Measurements from ENCODE around the gene VTI1A. TPM values are rescaled to one million over a fixed set of nuclear protein-coding genes. Genes with fewer than 3 reads are reported as not detected.
A peak's percentile ranks its signal among the peaks of the same experiment; 100 is the strongest.
"Not testable (repeated sequence)": the region's sequence is repeated elsewhere in the genome, so short reads cannot be mapped to it uniquely, and the experiment has no call there.

VTI1A gene
- total and polyA plus RNA-seq, 9 of the 15 experiments (the other 6 are each of a cell fraction or from before 2014, with no cell fraction given) = 9.3 to 21.4 (median 16.0) TPM

DNA sequence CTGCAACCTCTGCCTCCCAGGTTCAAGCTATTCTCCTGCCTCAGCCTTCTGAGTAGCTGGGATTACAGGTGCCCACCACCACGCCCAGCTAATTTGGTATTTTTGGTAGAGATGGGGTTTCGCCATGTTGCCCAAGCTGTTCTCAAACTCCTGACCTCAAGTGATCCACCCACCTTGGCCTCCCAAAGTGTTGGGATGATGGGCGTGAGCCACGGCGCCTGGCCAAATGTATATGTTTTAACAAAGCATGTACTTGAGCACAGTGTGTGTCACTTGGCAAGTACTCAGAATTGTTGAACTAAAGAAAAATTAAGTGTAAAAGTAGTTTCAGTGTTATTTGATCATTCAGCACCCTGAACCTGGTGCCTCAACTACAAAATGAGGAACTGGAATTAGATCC lies 17.1 kb downstream of the VTI1A start:
- H3K9me3 ChIP-seq (replicated peaks; ENCODE audit: control insufficient read depth, insufficient read depth, low read depth, low read length); CTCF ChIA-PET (ENCODE audit: low intra/inter-chr PET ratio); H3K79me2 ChIP-seq (ENCODE audit: control insufficient read depth, insufficient read depth, low read length); H4K20me1 ChIP-seq (replicated peaks; ENCODE audit: control insufficient read depth, insufficient read depth, low read length); BruUV-seq (replicated peaks); H3K4me1 ChIP-seq (replicated peaks in 1 of 2; ENCODE audit: control insufficient read depth in 2 of 2, insufficient read depth in 2 of 2, low read length in 2 of 2); DNase-seq (ENCODE audit: extremely low read depth in 1 of 4, low spot score in 3 of 4); H3K9me1 ChIP-seq (ENCODE audit: control insufficient read depth, insufficient read depth, low read length); in situ Hi-C loops (cut with MboI); POLR2A ChIA-PET; H3K27ac ChIP-seq (ENCODE audit: extremely low read depth, low read depth, low read length); H3K4me2 ChIP-seq (ENCODE audit: insufficient read depth, low read length); H3K4me3 ChIP-seq; ATAC-seq; H3K27me3 ChIP-seq (ENCODE audit: control insufficient read depth in 2 of 2, insufficient read depth in 2 of 2, low read length in 2 of 2); FAIRE-seq; H2AFZ ChIP-seq (ENCODE audit: low read depth, low read length); H3K9ac ChIP-seq (ENCODE audit: insufficient read depth in 1 of 2, low read depth in 2 of 2, low read length in 2 of 2); intact Hi-C loops (cut with micrococcal nuclease): not testable (repeated sequence)
- 98% methylated on average over 5 of the region's 5 CpGs for WGBS (ENCODE audit: insufficient coverage, low coverage, missing lambda C conversion rate)
- peaks cover 27% of the 10 kb centered on the region; the same call in 2 of the 3 replicates for H3K36me3 ChIP-seq (ENCODE audit: control insufficient read depth, insufficient read depth, low read length)

- H2AFZ ChIP-seq (ENCODE audit: low read depth, low read length) = no peak overlapping the region
- no peaks in the 10 kb centered on the region for H3K9me1 ChIP-seq (ENCODE audit: control insufficient read depth, insufficient read depth, low read length)
- ChIA-PET POLR2A (no interaction called here), CTCF (ENCODE audit: low intra/inter-chr PET ratio) (no interaction called here)
- intact Hi-C loops (cut with micrococcal nuclease) (no loop called here), in situ Hi-C loops (cut with MboI) (no loop called here)
- no peaks in the 10 kb centered on the region for H3K27me3 ChIP-seq (ENCODE audit: control insufficient read depth in 2 of 2, insufficient read depth in 2 of 2, low read length in 2 of 2)
- TF ChIP-seq CSDE1 (IDR thresholded peaks at IDR 0.05) = no peak
- peak; percentile 10 for TF ChIP-seq RBM25 (IDR thresholded peaks at IDR 0.05; ENCODE audit: low read depth, low read length, severe bottlenecking)
- BruUV-seq (replicated peaks) = no TSS peak
- WGBS (ENCODE audit: insufficient coverage, low coverage, missing lambda C conversion rate) = 100% methylated on average over 3 of the region's 3 CpGs
- no peak for DNase-seq (ENCODE audit: extremely low read depth in 1 of 4, low spot score in 3 of 4)
- no peaks in the 10 kb centered on the region for H3K79me2 ChIP-seq (ENCODE audit: control insufficient read depth, insufficient read depth, low read length)
- no peak overlapping the region for H3K27ac ChIP-seq (ENCODE audit: extremely low read depth, low read depth, low read length)
- ATAC-seq = no peak
- H3K4me2 ChIP-seq (ENCODE audit: insufficient read depth, low read length) = no peak overlapping the region
- FAIRE-seq = no peak
- no peaks in the 10 kb centered on the region for H4K20me1 ChIP-seq (replicated peaks; ENCODE audit: control insufficient read depth, insufficient read depth, low read length)
- H3K4me3 ChIP-seq = no peak overlapping the region
- H3K4me1 ChIP-seq (replicated peaks in 1 of 2; ENCODE audit: control insufficient read depth in 2 of 2, insufficient read depth in 2 of 2, low read length in 2 of 2) = no peaks in the 10 kb centered on the region
- peaks cover 27% of the 10 kb centered on the region; the same call in 2 of the 3 replicates for H3K36me3 ChIP-seq (ENCODE audit: control insufficient read depth, insufficient read depth, low read length)
- H3K9ac ChIP-seq (ENCODE audit: insufficient read depth in 1 of 2, low read depth in 2 of 2, low read length in 2 of 2) = no peak overlapping the region
- H3K9me3 ChIP-seq (replicated peaks; ENCODE audit: control insufficient read depth, insufficient read depth, low read depth, low read length) = no peaks in the 10 kb centered on the region
Measured at GRCh38 chr10:112465299-112465883, 18.4 kb downstream of the VTI1A start.

All from K562 (cell line).